ENCODE data around the gene LRBA.

LRBA gene

GRCh38 chr4:150909116-150909515 lies 106.0 kb downstream of the LRBA start:
- H4K20me1 ChIP-seq (ENCODE audit: control insufficient read depth, insufficient read depth, low read depth, low read length), result no peaks in the 10 kb centered on the region
- peaks cover 62% of the 10 kb centered on the region for H3K36me3 ChIP-seq (ENCODE audit: control insufficient read depth, low read length)
- no peaks in the 10 kb centered on the region for H3K27me3 ChIP-seq (ENCODE audit: control insufficient read depth, low read length)
- H3K4me3 ChIP-seq (ENCODE audit: low read length), result no peak overlapping the region
- H3K9me3 ChIP-seq (ENCODE audit: control insufficient read depth, insufficient read depth, low read length), result peaks cover 11% of the 10 kb centered on the region; the same call in 1 of the 2 replicates
- no peak overlapping the region for H3K4me2 ChIP-seq (ENCODE audit: low read length)
- H3K9me2 ChIP-seq (replicated peaks; ENCODE audit: control insufficient read depth, low read length), result no peaks in the 10 kb centered on the region
- TF ChIP-seq EZH2phosphoT487 (IDR thresholded peaks at IDR 0.05; ENCODE audit: borderline replicate concordance, low read length), result no peak
- no peak for TF ChIP-seq CTCF (IDR thresholded peaks at IDR 0.05; ENCODE audit: low read depth, low read length, poor library complexity, severe bottlenecking)
- no peaks in the 10 kb centered on the region for H3K4me1 ChIP-seq (ENCODE audit: control insufficient read depth, low read length)
- no peak overlapping the region for H3K27ac ChIP-seq (ENCODE audit: low read depth, low read length)
- no peaks in the 10 kb centered on the region for H3K79me2 ChIP-seq (ENCODE audit: control insufficient read depth, low read length)
- H3F3A ChIP-seq (ENCODE audit: control insufficient read depth, insufficient read depth), result no peaks in the 10 kb centered on the region

- no peaks in the 10 kb centered on the region for H3K79me2 ChIP-seq (ENCODE audit: control insufficient read depth, low read length)
- no peaks in the 10 kb centered on the region for H3F3A ChIP-seq (ENCODE audit: control insufficient read depth, insufficient read depth)
- H3K9me2 ChIP-seq (replicated peaks; ENCODE audit: control insufficient read depth, low read length), result no peaks in the 10 kb centered on the region
- no peaks in the 10 kb centered on the region for H3K4me1 ChIP-seq (ENCODE audit: control insufficient read depth, low read length)
- H3K27ac ChIP-seq (ENCODE audit: low read depth, low read length), result no peak overlapping the region
- H3K9me3 ChIP-seq (ENCODE audit: control insufficient read depth, insufficient read depth, low read length), result 0 out of 2 replicates have a peak, but pooled peaks cover 2% of the 10 kb centered on the region
- no peaks in the 10 kb centered on the region for H3K27me3 ChIP-seq (ENCODE audit: control insufficient read depth, low read length)
- peaks cover 59% of the 10 kb centered on the region for H3K36me3 ChIP-seq (ENCODE audit: control insufficient read depth, low read length)
- no peak overlapping the region for H3K4me2 ChIP-seq (ENCODE audit: low read length)
- TF ChIP-seq EZH2phosphoT487 (IDR thresholded peaks at IDR 0.05; ENCODE audit: borderline replicate concordance, low read length) (no peak), CTCF (IDR thresholded peaks at IDR 0.05; ENCODE audit: low read depth, low read length, poor library complexity, severe bottlenecking) (no peak)
- H3K4me3 ChIP-seq (ENCODE audit: low read length), result no peak overlapping the region
- no peaks in the 10 kb centered on the region for H4K20me1 ChIP-seq (ENCODE audit: control insufficient read depth, insufficient read depth, low read depth, low read length)
Measured at GRCh38 chr4:150906987-150907633, 108.0 kb downstream of the LRBA start.

- no peaks in the 10 kb centered on the region for H3F3A ChIP-seq (ENCODE audit: control insufficient read depth, insufficient read depth)
- no peak overlapping the region for H3K4me3 ChIP-seq (ENCODE audit: low read length)
- H3K36me3 ChIP-seq (ENCODE audit: control insufficient read depth, low read length), result peaks cover 62% of the 10 kb centered on the region
- H4K20me1 ChIP-seq (ENCODE audit: control insufficient read depth, insufficient read depth, low read depth, low read length), result no peaks in the 10 kb centered on the region
- H3K4me2 ChIP-seq (ENCODE audit: low read length), result no peak overlapping the region
- TF ChIP-seq EZH2phosphoT487 (IDR thresholded peaks at IDR 0.05; ENCODE audit: borderline replicate concordance, low read length) (no peak), CTCF (IDR thresholded peaks at IDR 0.05; ENCODE audit: low read depth, low read length, poor library complexity, severe bottlenecking) (no peak)
- H3K27ac ChIP-seq (ENCODE audit: low read depth, low read length), result no peak overlapping the region
- no peaks in the 10 kb centered on the region for H3K79me2 ChIP-seq (ENCODE audit: control insufficient read depth, low read length)
- H3K9me3 ChIP-seq (ENCODE audit: control insufficient read depth, insufficient read depth, low read length), result no peaks in the 10 kb centered on the region
- no peaks in the 10 kb centered on the region for H3K27me3 ChIP-seq (ENCODE audit: control insufficient read depth, low read length)
- no peaks in the 10 kb centered on the region for H3K4me1 ChIP-seq (ENCODE audit: control insufficient read depth, low read length)
- no peaks in the 10 kb centered on the region for H3K9me2 ChIP-seq (replicated peaks; ENCODE audit: control insufficient read depth, low read length)
Measured at GRCh38 chr4:150904671-150905070, 110.4 kb downstream of the LRBA start.
